ENCODE results near the gene RPL38.

RPL38 gene

DNA sequence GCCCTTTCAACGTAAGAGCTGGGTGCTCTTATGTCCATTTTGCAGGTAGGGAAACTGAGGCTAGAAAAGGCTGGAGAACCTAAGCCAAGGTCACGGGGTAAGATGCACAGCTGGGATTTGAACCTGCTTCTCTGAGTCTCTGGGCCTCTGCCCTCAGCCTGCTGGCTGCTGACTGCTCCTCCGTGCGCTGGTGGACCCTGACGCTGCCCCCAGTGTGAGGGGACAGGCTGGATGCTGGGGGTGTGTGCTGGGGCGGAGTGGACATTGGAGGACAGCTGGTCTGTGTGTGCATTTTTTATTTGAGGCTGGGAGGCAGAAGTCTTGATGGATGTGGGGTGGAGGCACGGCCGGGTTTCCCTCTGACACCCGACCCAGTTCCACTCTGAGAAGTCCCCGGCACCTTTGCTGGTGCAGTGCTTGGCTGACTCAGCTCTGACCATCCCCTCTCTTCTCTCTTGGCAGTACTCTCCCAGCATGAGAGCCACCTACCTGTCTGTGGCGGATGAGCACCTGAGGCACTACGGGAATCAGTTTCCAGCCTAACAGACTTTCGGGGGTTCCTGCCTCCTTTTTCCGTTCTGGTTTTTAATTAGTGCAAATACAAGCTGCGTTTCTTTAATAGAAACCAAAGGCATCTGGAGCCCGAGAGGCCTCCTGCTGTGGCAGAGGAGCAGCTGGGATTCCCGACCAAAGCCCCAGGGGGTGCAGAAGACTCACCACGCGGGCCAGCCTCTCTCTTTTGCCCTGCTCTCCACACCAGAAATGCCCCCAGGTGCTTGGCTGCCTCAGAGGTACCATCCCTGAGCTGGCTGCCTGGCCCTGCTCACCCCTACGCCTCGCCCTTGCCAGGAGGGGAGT, 56.4 kb downstream of the RPL38 start:
- Histone ChIP-seq H3K27me3 (ENCODE audit: insufficient read depth, poor library complexity, severe bottlenecking) (no peaks in the 10 kb centered on the region), H3K27ac (replicated peaks) (no peak overlapping the region), H3K4me3 (replicated peaks; ENCODE audit: insufficient read depth, low read length) (no peak overlapping the region)
- DNase-seq (ENCODE audit: low read depth in 1 of 2, low spot score in 1 of 2) = no peak
- TF ChIP-seq GABPA (IDR thresholded peaks at IDR 0.05; ENCODE audit: low read depth) = no peak
- no peak for TF ChIP-seq SPI1 (IDR thresholded peaks at IDR 0.05; ENCODE audit: borderline replicate concordance, low read depth)
- TF ChIP-seq REST (IDR thresholded peaks at IDR 0.05; ENCODE audit: insufficient replicate concordance, low read depth) = no peak
- no peak for TF ChIP-seq CTCF (IDR thresholded peaks at IDR 0.05; ENCODE audit: insufficient read depth, low read length)
- no peak for TF ChIP-seq POLR2AphosphoS5 (IDR thresholded peaks at IDR 0.05; ENCODE audit: low read depth)

All from HL-60 (cell line).